ENCODE results near the gene HOOK2. TPM values are rescaled to one million over a fixed set of nuclear protein-coding genes. Genes with fewer than 3 reads are reported as not detected.

HOOK2 gene
- total and polyA plus RNA-seq, 9 of the 15 experiments (the other 6 are each of a cell fraction or from before 2014, with no cell fraction given): 1.3 to 17.2 (median 9.9) TPM

DNA sequence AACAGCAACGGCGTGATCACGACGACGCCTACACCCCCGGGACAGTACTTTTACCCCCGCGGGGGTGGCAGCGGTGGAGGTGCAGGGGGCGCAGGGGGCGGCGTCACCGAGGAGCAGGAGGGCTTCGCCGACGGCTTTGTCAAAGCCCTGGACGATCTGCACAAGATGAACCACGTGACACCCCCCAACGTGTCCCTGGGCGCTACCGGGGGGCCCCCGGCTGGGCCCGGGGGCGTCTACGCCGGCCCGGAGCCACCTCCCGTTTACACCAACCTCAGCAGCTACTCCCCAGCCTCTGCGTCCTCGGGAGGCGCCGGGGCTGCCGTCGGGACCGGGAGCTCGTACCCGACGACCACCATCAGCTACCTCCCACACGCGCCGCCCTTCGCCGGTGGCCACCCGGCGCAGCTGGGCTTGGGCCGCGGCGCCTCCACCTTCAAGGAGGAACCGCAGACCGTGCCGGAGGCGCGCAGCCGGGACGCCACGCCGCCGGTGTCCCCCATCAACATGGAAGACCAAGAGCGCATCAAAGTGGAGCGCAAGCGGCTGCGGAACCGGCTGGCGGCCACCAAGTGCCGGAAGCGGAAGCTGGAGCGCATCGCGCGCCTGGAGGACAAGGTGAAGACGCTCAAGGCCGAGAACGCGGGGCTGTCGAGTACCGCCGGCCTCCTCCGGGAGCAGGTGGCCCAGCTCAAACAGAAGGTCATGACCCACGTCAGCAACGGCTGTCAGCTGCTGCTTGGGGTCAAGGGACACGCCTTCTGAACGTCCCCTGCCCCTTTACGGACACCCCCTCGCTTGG lies 16.9 kb upstream of the HOOK2 start (continued):
- TF ChIP-seq, protein P1, sequence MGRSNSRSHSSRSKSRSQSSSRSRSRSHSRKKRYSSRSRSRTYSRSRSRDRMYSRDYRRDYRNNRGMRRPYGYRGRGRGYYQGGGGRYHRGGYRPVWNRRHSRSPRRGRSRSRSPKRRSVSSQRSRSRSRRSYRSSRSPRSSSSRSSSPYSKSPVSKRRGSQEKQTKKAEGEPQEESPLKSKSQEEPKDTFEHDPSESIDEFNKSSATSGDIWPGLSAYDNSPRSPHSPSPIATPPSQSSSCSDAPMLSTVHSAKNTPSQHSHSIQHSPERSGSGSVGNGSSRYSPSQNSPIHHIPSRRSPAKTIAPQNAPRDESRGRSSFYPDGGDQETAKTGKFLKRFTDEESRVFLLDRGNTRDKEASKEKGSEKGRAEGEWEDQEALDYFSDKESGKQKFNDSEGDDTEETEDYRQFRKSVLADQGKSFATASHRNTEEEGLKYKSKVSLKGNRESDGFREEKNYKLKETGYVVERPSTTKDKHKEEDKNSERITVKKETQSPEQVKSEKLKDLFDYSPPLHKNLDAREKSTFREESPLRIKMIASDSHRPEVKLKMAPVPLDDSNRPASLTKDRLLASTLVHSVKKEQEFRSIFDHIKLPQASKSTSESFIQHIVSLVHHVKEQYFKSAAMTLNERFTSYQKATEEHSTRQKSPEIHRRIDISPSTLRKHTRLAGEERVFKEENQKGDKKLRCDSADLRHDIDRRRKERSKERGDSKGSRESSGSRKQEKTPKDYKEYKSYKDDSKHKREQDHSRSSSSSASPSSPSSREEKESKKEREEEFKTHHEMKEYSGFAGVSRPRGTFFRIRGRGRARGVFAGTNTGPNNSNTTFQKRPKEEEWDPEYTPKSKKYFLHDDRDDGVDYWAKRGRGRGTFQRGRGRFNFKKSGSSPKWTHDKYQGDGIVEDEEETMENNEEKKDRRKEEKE (IDR thresholded peaks at IDR 0.05; ENCODE audit: borderline replicate concordance in 1 of 2, control insufficient read depth in 1 of 2, low read depth in 2 of 2, low read length in 1 of 2): peak in 1 of 2 experiments; percentile 83; a peak in 1 of 4 replicates
- TF ChIP-seq, protein P2, sequence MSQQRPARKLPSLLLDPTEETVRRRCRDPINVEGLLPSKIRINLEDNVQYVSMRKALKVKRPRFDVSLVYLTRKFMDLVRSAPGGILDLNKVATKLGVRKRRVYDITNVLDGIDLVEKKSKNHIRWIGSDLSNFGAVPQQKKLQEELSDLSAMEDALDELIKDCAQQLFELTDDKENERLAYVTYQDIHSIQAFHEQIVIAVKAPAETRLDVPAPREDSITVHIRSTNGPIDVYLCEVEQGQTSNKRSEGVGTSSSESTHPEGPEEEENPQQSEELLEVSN (IDR thresholded peaks at IDR 0.05; ENCODE audit: borderline replicate concordance in 1 of 2, extremely low read depth in 1 of 2, insufficient read depth in 1 of 2, insufficient read length in 1 of 2, low read depth in 1 of 2, low read length in 1 of 2, poor library complexity in 1 of 2, severe bottlenecking in 1 of 2): peak; percentile 76
- peak; percentile 78 for TF ChIP-seq ZNF431 (CRISPR knock-in tag; IDR thresholded peaks at IDR 0.05)
- no peak for TF ChIP-seq MIER1 (IDR thresholded peaks at IDR 0.05; ENCODE audit: low read depth)
- peak; percentile 46 for TF ChIP-seq SAFB (IDR thresholded peaks at IDR 0.05; ENCODE audit: borderline replicate concordance, low read depth, low read length)
- TF ChIP-seq PURB (CRISPR knock-in tag; IDR thresholded peaks at IDR 0.05; ENCODE audit: low read depth): no peak
- peak in 1 of 2 experiments; percentile 29; a peak in 1 of 4 replicates for TF ChIP-seq MAZ (CRISPR knock-in tag; conservative IDR thresholded peaks at IDR 0.05 in 1 of 2, IDR thresholded peaks at IDR 0.05 in 1 of 2)
- TF ChIP-seq, protein P3, sequence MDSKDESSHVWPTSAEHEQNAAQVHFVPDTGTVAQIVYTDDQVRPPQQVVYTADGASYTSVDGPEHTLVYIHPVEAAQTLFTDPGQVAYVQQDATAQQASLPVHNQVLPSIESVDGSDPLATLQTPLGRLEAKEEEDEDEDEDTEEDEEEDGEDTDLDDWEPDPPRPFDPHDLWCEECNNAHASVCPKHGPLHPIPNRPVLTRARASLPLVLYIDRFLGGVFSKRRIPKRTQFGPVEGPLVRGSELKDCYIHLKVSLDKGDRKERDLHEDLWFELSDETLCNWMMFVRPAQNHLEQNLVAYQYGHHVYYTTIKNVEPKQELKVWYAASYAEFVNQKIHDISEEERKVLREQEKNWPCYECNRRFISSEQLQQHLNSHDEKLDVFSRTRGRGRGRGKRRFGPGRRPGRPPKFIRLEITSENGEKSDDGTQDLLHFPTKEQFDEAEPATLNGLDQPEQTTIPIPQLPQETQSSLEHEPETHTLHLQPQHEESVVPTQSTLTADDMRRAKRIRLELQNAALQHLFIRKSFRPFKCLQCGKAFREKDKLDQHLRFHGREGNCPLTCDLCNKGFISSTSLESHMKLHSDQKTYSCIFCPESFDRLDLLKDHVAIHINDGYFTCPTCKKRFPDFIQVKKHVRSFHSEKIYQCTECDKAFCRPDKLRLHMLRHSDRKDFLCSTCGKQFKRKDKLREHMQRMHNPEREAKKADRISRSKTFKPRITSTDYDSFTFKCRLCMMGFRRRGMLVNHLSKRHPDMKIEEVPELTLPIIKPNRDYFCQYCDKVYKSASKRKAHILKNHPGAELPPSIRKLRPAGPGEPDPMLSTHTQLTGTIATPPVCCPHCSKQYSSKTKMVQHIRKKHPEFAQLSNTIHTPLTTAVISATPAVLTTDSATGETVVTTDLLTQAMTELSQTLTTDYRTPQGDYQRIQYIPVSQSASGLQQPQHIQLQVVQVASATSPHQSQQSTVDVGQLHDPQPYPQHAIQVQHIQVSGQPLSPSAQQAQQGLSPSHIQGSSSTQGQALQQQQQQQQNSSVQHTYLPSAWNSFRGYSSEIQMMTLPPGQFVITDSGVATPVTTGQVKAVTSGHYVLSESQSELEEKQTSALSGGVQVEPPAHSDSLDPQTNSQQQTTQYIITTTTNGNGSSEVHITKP (IDR thresholded peaks at IDR 0.05; ENCODE audit: partially characterized antibody): no peak
- no peak for TF ChIP-seq ZNF217 (CRISPR knock-in tag; IDR thresholded peaks at IDR 0.05)
- TF ChIP-seq FOXP1 (CRISPR knock-in tag; IDR thresholded peaks at IDR 0.05): peak; percentile 60; the same call in 1 of the 2 replicates
- TF ChIP-seq ZNF41 (CRISPR knock-in tag; conservative IDR thresholded peaks at IDR 0.05): no peak
- peak; percentile 92 for TF ChIP-seq NR2C1 (IDR thresholded peaks at IDR 0.05)
- peak; percentile 94 for TF ChIP-seq NR2C1 (tag; IDR thresholded peaks at IDR 0.05)
- TF ChIP-seq RBM15 (IDR thresholded peaks at IDR 0.05; ENCODE audit: insufficient read depth, low read length): peak; percentile 96; the same call in 1 of the 2 replicates
